Smooth muscle cell of the coronary artery (primary cell): ENCODE measurements around the gene ANKS1A. TPM values are rescaled to one million over a fixed set of nuclear protein-coding genes. Genes with fewer than 3 reads are reported as not detected.

Experiments used
- total RNA-seq: library from RNA; depleted of rRNA; stranded (reverse); fragments of >200 nt; gene quantifications from 2 replicates; pipeline ENCODE4 v1.2.3, GENCODE V29; 2014; ENCODE audit warnings: low replicate concordance

The ANKS1A gene, protein sequence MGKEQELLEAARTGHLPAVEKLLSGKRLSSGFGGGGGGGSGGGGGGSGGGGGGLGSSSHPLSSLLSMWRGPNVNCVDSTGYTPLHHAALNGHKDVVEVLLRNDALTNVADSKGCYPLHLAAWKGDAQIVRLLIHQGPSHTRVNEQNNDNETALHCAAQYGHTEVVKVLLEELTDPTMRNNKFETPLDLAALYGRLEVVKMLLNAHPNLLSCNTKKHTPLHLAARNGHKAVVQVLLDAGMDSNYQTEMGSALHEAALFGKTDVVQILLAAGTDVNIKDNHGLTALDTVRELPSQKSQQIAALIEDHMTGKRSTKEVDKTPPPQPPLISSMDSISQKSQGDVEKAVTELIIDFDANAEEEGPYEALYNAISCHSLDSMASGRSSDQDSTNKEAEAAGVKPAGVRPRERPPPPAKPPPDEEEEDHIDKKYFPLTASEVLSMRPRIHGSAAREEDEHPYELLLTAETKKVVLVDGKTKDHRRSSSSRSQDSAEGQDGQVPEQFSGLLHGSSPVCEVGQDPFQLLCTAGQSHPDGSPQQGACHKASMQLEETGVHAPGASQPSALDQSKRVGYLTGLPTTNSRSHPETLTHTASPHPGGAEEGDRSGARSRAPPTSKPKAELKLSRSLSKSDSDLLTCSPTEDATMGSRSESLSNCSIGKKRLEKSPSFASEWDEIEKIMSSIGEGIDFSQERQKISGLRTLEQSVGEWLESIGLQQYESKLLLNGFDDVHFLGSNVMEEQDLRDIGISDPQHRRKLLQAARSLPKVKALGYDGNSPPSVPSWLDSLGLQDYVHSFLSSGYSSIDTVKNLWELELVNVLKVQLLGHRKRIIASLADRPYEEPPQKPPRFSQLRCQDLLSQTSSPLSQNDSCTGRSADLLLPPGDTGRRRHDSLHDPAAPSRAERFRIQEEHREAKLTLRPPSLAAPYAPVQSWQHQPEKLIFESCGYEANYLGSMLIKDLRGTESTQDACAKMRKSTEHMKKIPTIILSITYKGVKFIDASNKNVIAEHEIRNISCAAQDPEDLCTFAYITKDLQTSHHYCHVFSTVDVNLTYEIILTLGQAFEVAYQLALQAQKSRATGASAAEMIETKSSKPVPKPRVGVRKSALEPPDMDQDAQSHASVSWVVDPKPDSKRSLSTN
- 5.9 and 6.8 TPM in 2 replicates for total RNA-seq

GRCh38 chr6:34888874-34889555, at the start of gene ANKS1A:
Gene ANKS1A, plus strand, starts transcription at chr6:34889255. Its CDS starts 148 bp downstream, at chr6:34889403.

GRCh38 chr6:34887753-34888513, 1.1 kb upstream of the ANKS1A start, which contains the start of gene TAF11:
Gene TAF11, minus strand, starts transcription at chr6:34888042. Its CDS starts 85 bp downstream, at chr6:34887957.

Other genes starting within 250 kb of the ANKS1A start
- gene ILRUN, start 192.5 kb upstream of the ANKS1A start, total RNA-seq: 31.9 and 35.0 TPM in 2 replicates
- 24.9 and 65.5 TPM in 2 replicates for gene SNRPC, start 131.8 kb upstream of the ANKS1A start, total RNA-seq
- gene BLTP3A, start 97.2 kb upstream of the ANKS1A start, total RNA-seq: 2.7 and 6.4 TPM in 2 replicates
- 9.0 and 18.9 TPM in 2 replicates for gene TAF11, start 1.2 kb upstream of the ANKS1A start, total RNA-seq